ENCODE measurements around the gene CD46. TPM values are rescaled to one million over a fixed set of nuclear protein-coding genes. Genes with fewer than 3 reads are reported as not detected.

The CD46 gene
- total RNA-seq, 1 donor from 2014 or later, result 110 TPM

- no peaks in the 10 kb centered on the region for H3K9me3 Mint-ChIP-seq
- H3K4me1 Mint-ChIP-seq, result peaks cover 30% of the 10 kb centered on the region
- ChIA-PET POLR2A (interaction anchor here (4.2 kb wide), 1 partner anchor 22 kb away, joined by 45 read pairs; no protein-coding TSS in a partner anchor), CTCF (interaction anchor here (3.6 to 5.5 kb wide), 3 partner anchors 22 to 163 kb away, joined by 20 to 59 read pairs (median 50); no protein-coding TSS in a partner anchor)
- intact Hi-C loops (cut with micrococcal nuclease), result no loop called here
- no peak overlapping the region for H3K4me3 Mint-ChIP-seq
- H3K36me3 Mint-ChIP-seq (ENCODE audit: low read depth), result peaks cover 60% of the 10 kb centered on the region
- ATAC-seq (ENCODE audit: low read depth) (no peak), DNase-seq (no peak)
- no peak for TF ChIP-seq CTCF (IDR thresholded peaks at IDR 0.05)
- H3K27me3 Mint-ChIP-seq, result no peaks in the 10 kb centered on the region
- H3K27ac Mint-ChIP-seq, result peak overlapping the region; percentile 46
Measured at GRCh38 chr1:207799989-207800648, 48.3 kb downstream of the CD46 start.

- peaks cover 41% of the 10 kb centered on the region for H3K4me1 Mint-ChIP-seq
Measured at GRCh38 chr1:207801819-207802218, 50.0 kb downstream of the CD46 start.

GRCh38 chr1:207803678-207804077 is 51.8 kb downstream of the CD46 start:
- ChIA-PET POLR2A (no interaction called here), CTCF (no interaction called here)
- Mint-ChIP-seq H3K4me3 (no peak overlapping the region), H3K27me3 (no peaks in the 10 kb centered on the region), H3K27ac (no peak overlapping the region), H3K36me3 (ENCODE audit: low read depth) (peaks cover 88% of the 10 kb centered on the region), H3K9me3 (no peaks in the 10 kb centered on the region), H3K4me1 (peaks cover 44% of the 10 kb centered on the region)
- no peak for TF ChIP-seq CTCF (IDR thresholded peaks at IDR 0.05)
- ATAC-seq (ENCODE audit: low read depth), result no peak
- no peak for DNase-seq
- intact Hi-C loops (cut with micrococcal nuclease), result no loop called here

More at GRCh38 chr1:207801819-207802218, 50.0 kb downstream of the CD46 start:
- ChIA-PET POLR2A (no interaction called here), CTCF (no interaction called here)
- no peak for TF ChIP-seq CTCF (IDR thresholded peaks at IDR 0.05)
- Mint-ChIP-seq H3K9me3 (no peaks in the 10 kb centered on the region), H3K36me3 (ENCODE audit: low read depth) (peaks cover 69% of the 10 kb centered on the region), H3K4me3 (no peak overlapping the region), H3K27ac (no peak overlapping the region), H3K27me3 (no peaks in the 10 kb centered on the region)
- DNase-seq (no peak), ATAC-seq (ENCODE audit: low read depth) (no peak)
- intact Hi-C loops (cut with micrococcal nuclease), result no loop called here

GRCh38 chr1:207804721-207805468 is 53.0 kb downstream of the CD46 start:
- Mint-ChIP-seq H3K27me3 (no peaks in the 10 kb centered on the region), H3K36me3 (ENCODE audit: low read depth) (peaks cover 97% of the 10 kb centered on the region), H3K9me3 (no peaks in the 10 kb centered on the region), H3K4me3 (no peak overlapping the region), H3K27ac (no peak overlapping the region), H3K4me1 (peaks cover 44% of the 10 kb centered on the region)
- intact Hi-C loops (cut with micrococcal nuclease), result no loop called here
- CTCF ChIA-PET, result no interaction called here
- TF ChIP-seq CTCF (IDR thresholded peaks at IDR 0.05), result no peak
- no peak for DNase-seq
- POLR2A ChIA-PET, result interaction anchor here (8.7 kb wide), 1 partner anchor 19 kb away, joined by 73 read pairs; no protein-coding TSS in a partner anchor
- ATAC-seq (ENCODE audit: low read depth), result no peak

GRCh38 chr1:207805841-207806421 is 54.1 kb downstream of the CD46 start:
- no peak for TF ChIP-seq CTCF (IDR thresholded peaks at IDR 0.05)
- H3K36me3 Mint-ChIP-seq (ENCODE audit: low read depth), result peaks cover 97% of the 10 kb centered on the region
- H3K9me3 Mint-ChIP-seq, result no peaks in the 10 kb centered on the region
- ATAC-seq (ENCODE audit: low read depth), result no peak
- peak overlapping the region; percentile 84 for H3K27ac Mint-ChIP-seq
- ChIA-PET CTCF (interaction anchor here (1.4 to 2.8 kb wide), 3 partner anchors 9 to 63 kb away, joined by 4 to 14 read pairs (median 9); no protein-coding TSS in a partner anchor), POLR2A (interaction anchor here (1.6 to 8.7 kb wide), 2 partner anchors 8 to 18 kb away, joined by 6 to 73 read pairs; no protein-coding TSS in a partner anchor)
- H3K4me3 Mint-ChIP-seq, result no peak overlapping the region
- H3K4me1 Mint-ChIP-seq, result peaks cover 50% of the 10 kb centered on the region
- intact Hi-C loops (cut with micrococcal nuclease), result loop anchor here (2.0 kb wide), 1 partner anchor 19 kb away; no protein-coding TSS in a partner anchor
- no peak for DNase-seq
- H3K27me3 Mint-ChIP-seq, result no peaks in the 10 kb centered on the region
